ENCODE results near the gene TMEM178B. TPM values are rescaled to one million over a fixed set of nuclear protein-coding genes. Genes with fewer than 3 reads are reported as not detected.

TMEM178B gene
- total RNA-seq, 2 experiments from 2014 or later: not detected

GRCh38 chr7:141200191-141201108 is 126.6 kb downstream of the TMEM178B start:
- intact Hi-C loops (cut with DNase I, micrococcal nuclease): no loop called here

GRCh38 chr7:141201145-141201885 is 127.5 kb downstream of the TMEM178B start:
- ATAC-seq (ENCODE audit: poor library complexity) (no peak), DNase-seq (no peak)
- Histone ChIP-seq H3K9me3 (ENCODE audit: control insufficient read depth in 1 of 2, insufficient read depth in 1 of 2, low read length in 2 of 2) (no peaks in the 10 kb centered on the region), H3K27me3 (ENCODE audit: control insufficient read depth in 1 of 2, insufficient read depth in 2 of 2, low read length in 2 of 2) (peaks cover 7% of the 10 kb centered on the region in 2 experiments), H3K27ac (ENCODE audit: low read depth in 1 of 2, low read length in 2 of 2) (no peak overlapping the region), H3K4me1 (ENCODE audit: insufficient read depth, low read length) (no peaks in the 10 kb centered on the region), H3K4me3 (ENCODE audit: low read length) (no peak overlapping the region), H3K36me3 (ENCODE audit: insufficient read depth, low read length) (no peaks in the 10 kb centered on the region)
- no peak for TF ChIP-seq CTCF (IDR thresholded peaks at IDR 0.05)
- POLR2A ChIA-PET: no interaction called here
- H3K4me3 Mint-ChIP-seq: no peak overlapping the region
- peaks cover 48% of the 10 kb centered on the region for H3K27me3 Mint-ChIP-seq
- H3K27ac Mint-ChIP-seq: no peak overlapping the region
- CTCF ChIA-PET: no interaction called here
- no peaks in the 10 kb centered on the region for H3K36me3 Mint-ChIP-seq (ENCODE audit: low read depth)
- H3K9me3 Mint-ChIP-seq: no peaks in the 10 kb centered on the region
- intact Hi-C loops (cut with DNase I, micrococcal nuclease): no loop called here
- H3K4me1 Mint-ChIP-seq (ENCODE audit: low read depth): no peaks in the 10 kb centered on the region

More at GRCh38 chr7:141200191-141201108, 126.6 kb downstream of the TMEM178B start:
- ChIA-PET POLR2A (no interaction called here), CTCF (no interaction called here)
- Histone ChIP-seq H3K4me3 (ENCODE audit: low read length) (no peak overlapping the region), H3K4me1 (ENCODE audit: insufficient read depth, low read length) (no peaks in the 10 kb centered on the region), H3K36me3 (ENCODE audit: insufficient read depth, low read length) (no peaks in the 10 kb centered on the region), H3K27me3 (ENCODE audit: control insufficient read depth in 1 of 2, insufficient read depth in 2 of 2, low read length in 2 of 2) (peaks cover 7% of the 10 kb centered on the region in 2 experiments), H3K9me3 (ENCODE audit: control insufficient read depth in 1 of 2, insufficient read depth in 1 of 2, low read length in 2 of 2) (no peaks in the 10 kb centered on the region), H3K27ac (ENCODE audit: low read depth in 1 of 2, low read length in 2 of 2) (no peak overlapping the region)
- Mint-ChIP-seq H3K27ac (no peak overlapping the region), H3K9me3 (no peaks in the 10 kb centered on the region), H3K27me3 (peaks cover 43% of the 10 kb centered on the region), H3K4me1 (ENCODE audit: low read depth) (no peaks in the 10 kb centered on the region), H3K4me3 (no peak overlapping the region), H3K36me3 (ENCODE audit: low read depth) (no peaks in the 10 kb centered on the region)
- DNase-seq (no peak), ATAC-seq (ENCODE audit: poor library complexity) (no peak)
- no peak for TF ChIP-seq CTCF (IDR thresholded peaks at IDR 0.05)

GRCh38 chr7:141202535-141202934 is 128.7 kb downstream of the TMEM178B start:
- ChIA-PET POLR2A (no interaction called here), CTCF (no interaction called here)
- no peaks in the 10 kb centered on the region for H3K4me1 ChIP-seq (ENCODE audit: insufficient read depth, low read length)
- H3K9me3 ChIP-seq (ENCODE audit: control insufficient read depth in 1 of 2, insufficient read depth in 1 of 2, low read length in 2 of 2): no peaks in the 10 kb centered on the region
- no peaks in the 10 kb centered on the region for H3K36me3 ChIP-seq (ENCODE audit: insufficient read depth, low read length)
- Mint-ChIP-seq H3K4me1 (ENCODE audit: low read depth) (no peaks in the 10 kb centered on the region), H3K9me3 (no peaks in the 10 kb centered on the region), H3K27me3 (peaks cover 48% of the 10 kb centered on the region), H3K4me3 (no peak overlapping the region), H3K27ac (no peak overlapping the region), H3K36me3 (ENCODE audit: low read depth) (no peaks in the 10 kb centered on the region)
- ATAC-seq (ENCODE audit: poor library complexity): no peak
- intact Hi-C loops (cut with DNase I, micrococcal nuclease): no loop called here
- H3K4me3 ChIP-seq (ENCODE audit: low read length): no peak overlapping the region
- H3K27me3 ChIP-seq (ENCODE audit: control insufficient read depth in 1 of 2, insufficient read depth in 2 of 2, low read length in 2 of 2): peaks cover 7% of the 10 kb centered on the region in 2 experiments
- no peak overlapping the region for H3K27ac ChIP-seq (ENCODE audit: low read depth in 1 of 2, low read length in 2 of 2)
- DNase-seq: no peak
- no peak for TF ChIP-seq CTCF (IDR thresholded peaks at IDR 0.05)

Measured in CD4-positive, alpha-beta T cell (primary cell).